Activated naive CD4-positive, alpha-beta T cell treated with Interleukin-2 at 50 U/mL for 16 hours (primary cell): ENCODE results near the gene CXCL16.
A peak's percentile ranks its signal among the peaks of the same experiment; 100 is the strongest.
"Not testable (repeated sequence)": the region's sequence is repeated elsewhere in the genome, so short reads cannot be mapped to it uniquely, and the experiment has no call there.

Experiments used
- DNase-seq: peaks from one replicate; pipeline ENCODE4 v3.0.0-alpha.2; 2020

CXCL16 gene

GRCh38 chr17:4719684-4720221 is 20.0 kb downstream of the CXCL16 start:
- no peak for DNase-seq

GRCh38 chr17:4719146-4719545 is 20.6 kb downstream of the CXCL16 start:
- no peak for DNase-seq

- no peak for DNase-seq
Measured at GRCh38 chr17:4718276-4718675, 21.5 kb downstream of the CXCL16 start.

GRCh38 chr17:4717791-4718190 is 21.9 kb downstream of the CXCL16 start:
- DNase-seq: no peak

GRCh38 chr17:4716081-4716480 is 23.6 kb downstream of the CXCL16 start:
- DNase-seq: no peak

GRCh38 chr17:4715063-4715744 is 24.5 kb downstream of the CXCL16 start:
- DNase-seq: peak; percentile 50

- DNase-seq: not testable (repeated sequence)
Measured at GRCh38 chr17:4714340-4715062, 25.2 kb downstream of the CXCL16 start.

GRCh38 chr17:4712526-4712925 is 27.2 kb downstream of the CXCL16 start:
- no peak for DNase-seq

GRCh38 chr17:4711661-4712181 is 28.0 kb downstream of the CXCL16 start:
- DNase-seq: no peak

- peak; percentile 47 for DNase-seq
Measured at GRCh38 chr17:4710693-4711634, 28.8 kb downstream of the CXCL16 start.

GRCh38 chr17:4709794-4710692 is 29.7 kb downstream of the CXCL16 start, which contains the start of gene ARRB2:
Gene ARRB2 (plus strand): TSS chr17:4710632. CDS start chr17:4710722, 90 bp downstream.
- peak; percentile 98 for DNase-seq

GRCh38 chr17:4708436-4708835 is 31.3 kb downstream of the CXCL16 start:
- peak; percentile 44 for DNase-seq

- DNase-seq: no peak
Measured at GRCh38 chr17:4706121-4706520, 33.6 kb downstream of the CXCL16 start.

GRCh38 chr17:4704991-4705390 is 34.7 kb downstream of the CXCL16 start:
- DNase-seq: no peak

- not testable (repeated sequence) for DNase-seq
Measured at GRCh38 chr17:4704574-4704907, 35.2 kb downstream of the CXCL16 start.

- no peak for DNase-seq
Measured at GRCh38 chr17:4703330-4703691, 36.4 kb downstream of the CXCL16 start.

- DNase-seq: no peak
Measured at GRCh38 chr17:4701116-4701515, 38.6 kb downstream of the CXCL16 start.

- not testable (repeated sequence) for DNase-seq
Measured at GRCh38 chr17:4699401-4700056, 40.2 kb downstream of the CXCL16 start.

- DNase-seq: no peak
Measured at GRCh38 chr17:4696437-4696805, 43.3 kb downstream of the CXCL16 start.

GRCh38 chr17:4693416-4693815 is 46.3 kb downstream of the CXCL16 start:
- DNase-seq: no peak

- DNase-seq: no peak
Measured at GRCh38 chr17:4691686-4692085, 48.0 kb downstream of the CXCL16 start.
